ENCODE measurements around the gene BSX. TPM values are rescaled to one million over a fixed set of nuclear protein-coding genes. Genes with fewer than 3 reads are reported as not detected.
A peak's percentile ranks its signal among the peaks of the same experiment; 100 is the strongest.

The BSX gene
- total RNA-seq, 1 donor from 2014 or later: not detected

- intact Hi-C loops (cut with micrococcal nuclease): no loop called here
- ATAC-seq (ENCODE audit: low read depth) (no peak), DNase-seq (no peak)
- H3K27ac Mint-ChIP-seq: no peak overlapping the region
- no peaks in the 10 kb centered on the region for H3K9me3 Mint-ChIP-seq
- no peaks in the 10 kb centered on the region for H3K36me3 Mint-ChIP-seq (ENCODE audit: low read depth)
- peaks cover 27% of the 10 kb centered on the region for H3K4me1 Mint-ChIP-seq
- H3K27me3 Mint-ChIP-seq: peaks cover 83% of the 10 kb centered on the region
- no peak overlapping the region for H3K4me3 Mint-ChIP-seq
- TF ChIP-seq CTCF (IDR thresholded peaks at IDR 0.05): no peak
- ChIA-PET CTCF (no interaction called here), POLR2A (no interaction called here)
These were observed 3.4 kb downstream of the BSX start for GRCh38 chr11:122978299-122978620.

GRCh38 chr11:122977470-122978298, 4.0 kb downstream of the BSX start:
- Mint-ChIP-seq H3K9me3 (no peaks in the 10 kb centered on the region), H3K27ac (no peak overlapping the region), H3K27me3 (peaks cover 79% of the 10 kb centered on the region), H3K4me3 (no peak overlapping the region), H3K36me3 (ENCODE audit: low read depth) (no peaks in the 10 kb centered on the region), H3K4me1 (peaks cover 23% of the 10 kb centered on the region)
- no peak for TF ChIP-seq CTCF (IDR thresholded peaks at IDR 0.05)
- ChIA-PET CTCF (no interaction called here), POLR2A (no interaction called here)
- DNase-seq (no peak), ATAC-seq (ENCODE audit: low read depth) (no peak)
- intact Hi-C loops (cut with micrococcal nuclease): no loop called here

GRCh38 chr11:122976734-122977469, 4.7 kb downstream of the BSX start:
- POLR2A ChIA-PET: no interaction called here
- intact Hi-C loops (cut with micrococcal nuclease): no loop called here
- Mint-ChIP-seq H3K4me1 (peaks cover 23% of the 10 kb centered on the region), H3K27ac (no peak overlapping the region), H3K36me3 (ENCODE audit: low read depth) (no peaks in the 10 kb centered on the region), H3K9me3 (no peaks in the 10 kb centered on the region), H3K27me3 (peaks cover 75% of the 10 kb centered on the region), H3K4me3 (peak overlapping the region; percentile 54)
- ATAC-seq (ENCODE audit: low read depth) (no peak), DNase-seq (no peak)
- CTCF ChIA-PET: no interaction called here
- TF ChIP-seq CTCF (IDR thresholded peaks at IDR 0.05): no peak

GRCh38 chr11:122976061-122976733, 5.4 kb downstream of the BSX start:
- no peak overlapping the region for H3K27ac Mint-ChIP-seq
- H3K4me1 Mint-ChIP-seq: peaks cover 23% of the 10 kb centered on the region
- intact Hi-C loops (cut with micrococcal nuclease): no loop called here
- TF ChIP-seq CTCF (IDR thresholded peaks at IDR 0.05): no peak
- POLR2A ChIA-PET: no interaction called here
- CTCF ChIA-PET: no interaction called here
- ATAC-seq (ENCODE audit: low read depth) (no peak), DNase-seq (no peak)
- peaks cover 71% of the 10 kb centered on the region for H3K27me3 Mint-ChIP-seq
- H3K4me3 Mint-ChIP-seq: no peak overlapping the region
- no peaks in the 10 kb centered on the region for H3K9me3 Mint-ChIP-seq
- no peaks in the 10 kb centered on the region for H3K36me3 Mint-ChIP-seq (ENCODE audit: low read depth)

GRCh38 chr11:122963961-122964360, 17.7 kb downstream of the BSX start:
- Mint-ChIP-seq H3K36me3 (ENCODE audit: low read depth) (no peaks in the 10 kb centered on the region), H3K4me1 (no peaks in the 10 kb centered on the region), H3K4me3 (no peak overlapping the region), H3K27ac (no peak overlapping the region), H3K27me3 (peaks cover 28% of the 10 kb centered on the region), H3K9me3 (peaks cover 3% of the 10 kb centered on the region)
- no peak for ATAC-seq (ENCODE audit: low read depth)
- ChIA-PET CTCF (no interaction called here), POLR2A (no interaction called here)
- no peak for TF ChIP-seq CTCF (IDR thresholded peaks at IDR 0.05)
- intact Hi-C loops (cut with micrococcal nuclease): no loop called here
- DNase-seq: no peak

Measured in activated B cell treated with CpG ODN at 0.5 μM for 24 hours (primary cell).